ENCODE results near the gene ARID1B. TPM values are rescaled to one million over a fixed set of nuclear protein-coding genes. Genes with fewer than 3 reads are reported as not detected.

The ARID1B gene
- total and polyA plus RNA-seq, 2 of the 13 experiments (the other 11 are each of a cell fraction or from before 2014, with no cell fraction given): 20.1 to 32.6 TPM

DNA sequence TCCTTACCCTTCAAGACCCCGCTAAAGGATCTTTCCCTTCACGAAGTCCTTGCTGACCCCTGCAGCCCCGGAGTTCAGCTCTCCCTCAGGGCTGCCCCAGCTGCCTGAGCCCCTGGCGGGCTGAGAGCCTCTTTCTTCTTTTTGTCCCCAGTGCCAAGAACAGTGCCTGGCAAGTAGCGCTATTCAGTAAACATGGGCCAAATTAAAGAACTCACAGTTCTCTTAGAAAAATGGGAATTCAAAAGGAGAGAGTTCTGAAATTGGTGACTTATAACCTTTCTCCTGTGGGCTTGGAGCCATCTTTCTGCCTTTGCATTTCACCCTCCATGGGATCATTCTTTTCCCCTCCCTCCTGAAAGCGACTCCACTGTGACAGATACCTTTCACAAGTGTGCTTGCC is 318.9 kb downstream of the ARID1B start:
- in situ Hi-C loops (cut with HindIII; ENCODE audit: extremely low pct_ligation_motif_present, low pct_unique_long_range_greater_than_20kb): no loop called here
- CTCF ChIA-PET (ENCODE audit: low intra/inter-chr PET ratio, low total read pairs): no interaction called here
- H3K36me3 ChIP-seq (replicated peaks in 1 of 2; ENCODE audit: control insufficient read depth in 1 of 2, insufficient read depth in 2 of 2, low read length in 2 of 2): peaks cover 5 to 28% of the 10 kb centered on the region in 2 experiments
- intact Hi-C loops (cut with micrococcal nuclease; ENCODE audit: unreplicated experiment): no loop called here
- no peak for FAIRE-seq
- H3K27ac ChIP-seq (ENCODE audit: extremely low read length, insufficient read depth, low read length): peak overlapping the region; percentile 28
- no peak for DNase-seq (ENCODE audit: low spot score)
- no peak overlapping the region for H2AFZ ChIP-seq (ENCODE audit: low read length)
- peak overlapping the region; percentile 13; the same call in 1 of the 2 replicates for H3K9ac ChIP-seq (ENCODE audit: insufficient read depth, low read depth, low read length)
- POLR2A ChIA-PET: no interaction called here
- H4K20me1 ChIP-seq (ENCODE audit: insufficient read depth, low read length): peaks cover 7% of the 10 kb centered on the region; the same call in 1 of the 2 replicates
- no peaks in the 10 kb centered on the region for H3K9me3 ChIP-seq (ENCODE audit: low read length)
- peak overlapping the region in 1 of 3 experiments; percentile 19; a peak in 1 of 6 replicates for H3K4me3 ChIP-seq (replicated peaks in 1 of 3; ENCODE audit: insufficient read depth in 1 of 3, low read depth in 2 of 3, low read length in 3 of 3)
- peak overlapping the region; percentile 59 for H3K4me2 ChIP-seq (ENCODE audit: low read depth, low read length)
- no peaks in the 10 kb centered on the region for H3K27me3 ChIP-seq (ENCODE audit: control insufficient read depth in 1 of 2, insufficient read depth in 2 of 2, low read length in 2 of 2)
- peaks cover 17% of the 10 kb centered on the region for H3K4me1 ChIP-seq (ENCODE audit: insufficient read depth, low read length)
- no TSS peak for BruUV-seq (replicated peaks)
- no peaks in the 10 kb centered on the region for H3K79me2 ChIP-seq (ENCODE audit: insufficient read depth, low read length)
- WGBS (ENCODE audit: low lambda C conversion rate): 90% methylated on average over 6 of the region's 6 CpGs
- ATAC-seq: peak; percentile 42
- no peak for TF ChIP-seq HDAC1 (CRISPR knock-in tag; IDR thresholded peaks at IDR 0.05)
- TF ChIP-seq ZNF609 (CRISPR knock-in tag; IDR thresholded peaks at IDR 0.05; ENCODE audit: borderline replicate concordance): no peak
- TF ChIP-seq ZNF180 (CRISPR knock-in tag; IDR thresholded peaks at IDR 0.05; ENCODE audit: borderline replicate concordance, low read depth): no peak
- no peak for TF ChIP-seq ZNF510 (CRISPR knock-in tag; IDR thresholded peaks at IDR 0.05; ENCODE audit: low read depth)
- 0 out of 2 replicates have a peak, but pooled peaks have one; percentile 5 for TF ChIP-seq ERF (CRISPR knock-in tag; IDR thresholded peaks at IDR 0.05)
- no peak for TF ChIP-seq ZNF44 (CRISPR knock-in tag; IDR thresholded peaks at IDR 0.05)
- TF ChIP-seq, protein P1, sequence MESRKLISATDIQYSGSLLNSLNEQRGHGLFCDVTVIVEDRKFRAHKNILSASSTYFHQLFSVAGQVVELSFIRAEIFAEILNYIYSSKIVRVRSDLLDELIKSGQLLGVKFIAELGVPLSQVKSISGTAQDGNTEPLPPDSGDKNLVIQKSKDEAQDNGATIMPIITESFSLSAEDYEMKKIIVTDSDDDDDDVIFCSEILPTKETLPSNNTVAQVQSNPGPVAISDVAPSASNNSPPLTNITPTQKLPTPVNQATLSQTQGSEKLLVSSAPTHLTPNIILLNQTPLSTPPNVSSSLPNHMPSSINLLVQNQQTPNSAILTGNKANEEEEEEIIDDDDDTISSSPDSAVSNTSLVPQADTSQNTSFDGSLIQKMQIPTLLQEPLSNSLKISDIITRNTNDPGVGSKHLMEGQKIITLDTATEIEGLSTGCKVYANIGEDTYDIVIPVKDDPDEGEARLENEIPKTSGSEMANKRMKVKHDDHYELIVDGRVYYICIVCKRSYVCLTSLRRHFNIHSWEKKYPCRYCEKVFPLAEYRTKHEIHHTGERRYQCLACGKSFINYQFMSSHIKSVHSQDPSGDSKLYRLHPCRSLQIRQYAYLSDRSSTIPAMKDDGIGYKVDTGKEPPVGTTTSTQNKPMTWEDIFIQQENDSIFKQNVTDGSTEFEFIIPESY (CRISPR knock-in tag; IDR thresholded peaks at IDR 0.05): peak; percentile 78; the same call in 1 of the 2 replicates
- TF ChIP-seq ZNF839 (CRISPR knock-in tag; IDR thresholded peaks at IDR 0.05; ENCODE audit: borderline replicate concordance): no peak
- no peak for TF ChIP-seq HOXD1 (CRISPR knock-in tag; IDR thresholded peaks at IDR 0.05)
- 0 out of 2 replicates have a peak, but pooled peaks have one; percentile 35 for TF ChIP-seq ZNF501 (CRISPR knock-in tag; IDR thresholded peaks at IDR 0.05)
- TF ChIP-seq SP4 (CRISPR knock-in tag; IDR thresholded peaks at IDR 0.05): 0 out of 2 replicates have a peak, but pooled peaks have one; percentile 15
- TF ChIP-seq ZNF331 (CRISPR knock-in tag; IDR thresholded peaks at IDR 0.05): no peak
- TF ChIP-seq, protein P2, sequence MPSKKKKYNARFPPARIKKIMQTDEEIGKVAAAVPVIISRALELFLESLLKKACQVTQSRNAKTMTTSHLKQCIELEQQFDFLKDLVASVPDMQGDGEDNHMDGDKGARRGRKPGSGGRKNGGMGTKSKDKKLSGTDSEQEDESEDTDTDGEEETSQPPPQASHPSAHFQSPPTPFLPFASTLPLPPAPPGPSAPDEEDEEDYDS (CRISPR knock-in tag; IDR thresholded peaks at IDR 0.05): no peak
- no peak for TF ChIP-seq ZC3H4 (CRISPR knock-in tag; IDR thresholded peaks at IDR 0.05; ENCODE audit: borderline replicate concordance)
- no peak for TF ChIP-seq LCORL (IDR thresholded peaks at IDR 0.05)
- TF ChIP-seq LCORL (CRISPR knock-in tag; IDR thresholded peaks at IDR 0.05): 0 out of 2 replicates have a peak, but pooled peaks have one; percentile 35
- no peak for TF ChIP-seq GPN1 (CRISPR knock-in tag; IDR thresholded peaks at IDR 0.05; ENCODE audit: borderline replicate concordance)
- TF ChIP-seq, protein P3, sequence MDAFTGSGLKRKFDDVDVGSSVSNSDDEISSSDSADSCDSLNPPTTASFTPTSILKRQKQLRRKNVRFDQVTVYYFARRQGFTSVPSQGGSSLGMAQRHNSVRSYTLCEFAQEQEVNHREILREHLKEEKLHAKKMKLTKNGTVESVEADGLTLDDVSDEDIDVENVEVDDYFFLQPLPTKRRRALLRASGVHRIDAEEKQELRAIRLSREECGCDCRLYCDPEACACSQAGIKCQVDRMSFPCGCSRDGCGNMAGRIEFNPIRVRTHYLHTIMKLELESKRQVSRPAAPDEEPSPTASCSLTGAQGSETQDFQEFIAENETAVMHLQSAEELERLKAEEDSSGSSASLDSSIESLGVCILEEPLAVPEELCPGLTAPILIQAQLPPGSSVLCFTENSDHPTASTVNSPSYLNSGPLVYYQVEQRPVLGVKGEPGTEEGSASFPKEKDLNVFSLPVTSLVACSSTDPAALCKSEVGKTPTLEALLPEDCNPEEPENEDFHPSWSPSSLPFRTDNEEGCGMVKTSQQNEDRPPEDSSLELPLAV (CRISPR knock-in tag; conservative IDR thresholded peaks at IDR 0.05; ENCODE audit: low read depth): no peak
